CD4-positive, alpha-beta T cell treated with Interleukin-1 beta for 1 hour (primary cell): ENCODE data around the gene LRP2.

Experiments used
- DNase-seq, 2 donors: peaks; one replicate each; pipeline ENCODE4 v3.0.0-alpha.2; 2020 to 2022

Gene LRP2

GRCh38 chr2:169116993-169117392, 245.3 kb downstream of the LRP2 start:
- DNase-seq, result no peak

- DNase-seq, result no peak
Measured at GRCh38 chr2:169116327-169116726, 246.0 kb downstream of the LRP2 start.

- no peak for DNase-seq
Measured at GRCh38 chr2:169114056-169114455, 248.3 kb downstream of the LRP2 start.

GRCh38 chr2:169112841-169113240, 249.5 kb downstream of the LRP2 start:
- DNase-seq, result no peak

- no peak for DNase-seq
Measured at GRCh38 chr2:169110916-169111315, 251.4 kb downstream of the LRP2 start.

GRCh38 chr2:169110419-169110818, 251.9 kb downstream of the LRP2 start:
- no peak for DNase-seq

GRCh38 chr2:169109502-169110409, 252.6 kb downstream of the LRP2 start:
- DNase-seq, result peak; percentile 71 to 74

- no peak for DNase-seq
Measured at GRCh38 chr2:169108099-169108884, 254.0 kb downstream of the LRP2 start.

- peak; percentile 23 to 58 for DNase-seq
Measured at GRCh38 chr2:169107645-169108044, 254.7 kb downstream of the LRP2 start.

GRCh38 chr2:169106563-169107545, 255.5 kb downstream of the LRP2 start:
- no peak for DNase-seq

GRCh38 chr2:169106134-169106533, 256.2 kb downstream of the LRP2 start:
- DNase-seq, result no peak

GRCh38 chr2:169105476-169105875, 256.9 kb downstream of the LRP2 start:
- peak in 1 of 2 donors; percentile 11 for DNase-seq

GRCh38 chr2:169104848-169105247, 257.5 kb downstream of the LRP2 start:
- no peak for DNase-seq

GRCh38 chr2:169095621-169096105, 266.7 kb downstream of the LRP2 start:
- DNase-seq, result no peak

GRCh38 chr2:169094676-169095075, 267.7 kb downstream of the LRP2 start:
- no peak for DNase-seq

GRCh38 chr2:169093535-169093934, 268.8 kb downstream of the LRP2 start:
- no peak for DNase-seq

GRCh38 chr2:169091761-169092519, 270.4 kb downstream of the LRP2 start:
- no peak for DNase-seq

GRCh38 chr2:169091256-169091655, 271.1 kb downstream of the LRP2 start:
- no peak for DNase-seq

GRCh38 chr2:169090133-169090820, 272.1 kb downstream of the LRP2 start:
- no peak for DNase-seq

- DNase-seq, result no peak
Measured at GRCh38 chr2:169089182-169089581, 273.2 kb downstream of the LRP2 start.

- DNase-seq, result no peak
Measured at GRCh38 chr2:169087757-169088379, 274.5 kb downstream of the LRP2 start.
